HT1080 (cell line): ENCODE measurements around the gene SPEM2. TPM values are rescaled to one million over a fixed set of nuclear protein-coding genes. Genes with fewer than 3 reads are reported as not detected.
A peak's percentile ranks its signal among the peaks of the same experiment; 100 is the strongest.
"Not testable (repeated sequence)": the region's sequence is repeated elsewhere in the genome, so short reads cannot be mapped to it uniquely, and the experiment has no call there.

Experiments
- DNase-seq: peaks from one replicate; pipeline ENCODE4 v3.0.0-alpha.2; 2015; ENCODE audit warnings: low read depth
- total RNA-seq: library from RNA; depleted of rRNA; stranded (reverse); fragments of >200 nt; shearing (Covaris generic); gene quantifications from 2 replicates; pipeline ENCODE4 v1.2.3, GENCODE V29; 2014; rRNA removed

Gene SPEM2
- total RNA-seq, 1 experiment from 2014 or later, result not detected

GRCh38 chr17:7469843-7470242, 44.4 kb downstream of the SPEM2 start:
- not testable (repeated sequence) for DNase-seq

- DNase-seq, result not testable (repeated sequence)
Observed at GRCh38 chr17:7470457-7470973, 45.1 kb downstream of the SPEM2 start.

- DNase-seq, result no peak
Observed at GRCh38 chr17:7471729-7472128, 46.3 kb downstream of the SPEM2 start.

GRCh38 chr17:7474767-7475166, 49.4 kb downstream of the SPEM2 start:
- not testable (repeated sequence) for DNase-seq

- no peak for DNase-seq
Observed at GRCh38 chr17:7475764-7476422, 50.5 kb downstream of the SPEM2 start.

- DNase-seq, result peak; percentile 78
Observed at GRCh38 chr17:7476494-7476893, 51.1 kb downstream of the SPEM2 start.

GRCh38 chr17:7476951-7477350, 51.5 kb downstream of the SPEM2 start:
- no peak for DNase-seq

Other genes with a start within 250 kb of the SPEM2 start
- gene ASGR1, start 246.2 kb upstream of the SPEM2 start, total RNA-seq, result 2.8 and 4.0 TPM in 2 replicates
- 11.3 and 14.2 TPM in 2 replicates for gene DLG4, start 205.8 kb upstream of the SPEM2 start, total RNA-seq
- gene ACADVL, start 205.7 kb upstream of the SPEM2 start, total RNA-seq, result 317 and 327 TPM in 2 replicates
- gene DVL2, start 191.1 kb upstream of the SPEM2 start, total RNA-seq, result 45.2 and 57.0 TPM in 2 replicates
- 94.0 and 115 TPM in 2 replicates for gene PHF23, start 186.2 kb upstream of the SPEM2 start, total RNA-seq
- gene GABARAP, start 183.2 kb upstream of the SPEM2 start, total RNA-seq, result 191 and 331 TPM in 2 replicates
- 43.6 and 79.9 TPM in 2 replicates for gene CTDNEP1, start 173.9 kb upstream of the SPEM2 start, total RNA-seq
- gene ELP5, start 173.4 kb upstream of the SPEM2 start, total RNA-seq, result 68.1 and 78.2 TPM in 2 replicates
- not detected in 2 replicates for gene CLDN7, start 163.1 kb upstream of the SPEM2 start, total RNA-seq
- gene SLC2A4, start 143.9 kb upstream of the SPEM2 start, total RNA-seq, result 0.03 TPM in 1 of 2 replicates, not detected in the other
- not detected in 2 replicates for gene YBX2, start 131.0 kb upstream of the SPEM2 start, total RNA-seq
- gene EIF5A, start 118.0 kb upstream of the SPEM2 start, total RNA-seq, result 1,448 and 1,578 TPM in 2 replicates
- gene GPS2, start 110.3 kb upstream of the SPEM2 start, total RNA-seq, result 125 and 135 TPM in 2 replicates
- 20.7 TPM in 2 replicates for gene NEURL4, start 96.3 kb upstream of the SPEM2 start, total RNA-seq
- gene ACAP1, start 89.1 kb upstream of the SPEM2 start, total RNA-seq, result 0.90 and 2.2 TPM in 2 replicates
- gene KCTD11, start 73.5 kb upstream of the SPEM2 start, total RNA-seq, result 4.7 and 5.8 TPM in 2 replicates
- not detected in 2 replicates for gene TMEM95, start 70.5 kb upstream of the SPEM2 start, total RNA-seq
- 0.24 TPM in 1 of 2 replicates, not detected in the other for gene TNK1, start 44.5 kb upstream of the SPEM2 start, total RNA-seq
- 31.7 and 36.7 TPM in 2 replicates for gene PLSCR3, start 31.1 kb upstream of the SPEM2 start, total RNA-seq
- gene TMEM256, start 21.5 kb upstream of the SPEM2 start, total RNA-seq, result 54.1 and 72.6 TPM in 2 replicates
- 6.1 and 7.4 TPM in 2 replicates for gene NLGN2, start 17.8 kb upstream of the SPEM2 start, total RNA-seq
- not detected in 2 replicates for gene SPEM1, start 5.3 kb upstream of the SPEM2 start, total RNA-seq
- not detected in 2 replicates for gene SPEM3, start 3.2 kb downstream of the SPEM2 start, total RNA-seq
- gene TMEM102, start 9.8 kb downstream of the SPEM2 start, total RNA-seq, result 0.23 and 0.43 TPM in 2 replicates
- 0.23 and 0.37 TPM in 2 replicates for gene FGF11, start 13.9 kb downstream of the SPEM2 start, total RNA-seq
- 6.0 and 7.9 TPM in 2 replicates for gene CHRNB1, start 19.4 kb downstream of the SPEM2 start, total RNA-seq
- gene ZBTB4, start 54.0 kb downstream of the SPEM2 start, total RNA-seq, result 13.1 and 18.1 TPM in 2 replicates
- not detected in 2 replicates for gene SLC35G6, start 55.8 kb downstream of the SPEM2 start, total RNA-seq
- 43.4 and 44.6 TPM in 2 replicates for gene POLR2A, start 58.8 kb downstream of the SPEM2 start, total RNA-seq
- 3.2 and 5.6 TPM in 2 replicates for gene TNFSF12, start 123.4 kb downstream of the SPEM2 start, total RNA-seq
- 0.37 and 0.63 TPM in 2 replicates for gene TNFSF13, start 133.1 kb downstream of the SPEM2 start, total RNA-seq
- gene SENP3, start 136.3 kb downstream of the SPEM2 start, total RNA-seq, result 138 and 141 TPM in 2 replicates
- gene CD68, start 154.0 kb downstream of the SPEM2 start, total RNA-seq, result 55.2 and 75.8 TPM in 2 replicates
- 148 and 177 TPM in 2 replicates for gene MPDU1, start 158.2 kb downstream of the SPEM2 start, total RNA-seq
- 0.31 and 1.8 TPM in 2 replicates for gene SOX15, start 164.5 kb downstream of the SPEM2 start, total RNA-seq
- 54.4 and 60.7 TPM in 2 replicates for gene FXR2, start 189.3 kb downstream of the SPEM2 start, total RNA-seq
- gene SAT2, start 202.2 kb downstream of the SPEM2 start, total RNA-seq, result 18.6 and 20.8 TPM in 2 replicates
- gene SHBG, start 204.5 kb downstream of the SPEM2 start, total RNA-seq, result not detected in 2 replicates
- not detected in 2 replicates for gene ATP1B2, start 225.3 kb downstream of the SPEM2 start, total RNA-seq